Smooth muscle cell (in vitro differentiated cells): ENCODE measurements around the gene PDE6H. TPM values are rescaled to one million over a fixed set of nuclear protein-coding genes. Genes with fewer than 3 reads are reported as not detected.

Experiments used
- DNase-seq: peaks from one replicate; lab custom pipeline; 2025; ENCODE audit not compliant: unreplicated experiment; lab: John Stamatoyannopoulos, UW
- H2AFZ ChIP-seq: fragments of 200-600 bp; sonication (generic); 2 replicates; pipeline ENCODE4 v1.6.0; 2016; ENCODE audit warnings: antibody characterized with exemption, low read depth, mild to moderate bottlenecking
- H3F3A ChIP-seq: fragments of 200-600 bp; sonication (generic); 2 replicates; pipeline ENCODE4 v1.6.0; 2017; ENCODE audit warnings: antibody characterized with exemption, low read depth
- H3K27ac ChIP-seq: fragments of 200-600 bp; sonication (generic); 2 replicates; pipeline ENCODE4 v1.5.1; 2016; ENCODE audit warnings: low read depth, mild to moderate bottlenecking
- H3K27me3 ChIP-seq: fragments of 200-600 bp; sonication (generic); 2 replicates; pipeline ENCODE4 v1.6.1; 2016; ENCODE audit warnings: low read depth, mild to moderate bottlenecking
- H3K36me3 ChIP-seq: fragments of 200-600 bp; sonication (generic); 2 replicates; pipeline ENCODE4 v1.5.1; 2016; ENCODE audit warnings: low read depth
- H3K4me1 ChIP-seq: fragments of 200-600 bp; sonication (generic); 2 replicates; pipeline ENCODE4 v1.5.1; 2016; ENCODE audit warnings: low read depth
- H3K4me2 ChIP-seq: fragments of 200-600 bp; sonication (generic); 2 replicates; pipeline ENCODE4 v1.6.0; 2016; ENCODE audit warnings: mild to moderate bottlenecking
- H3K4me3 ChIP-seq: fragments of 200-600 bp; sonication (generic); 2 replicates; pipeline ENCODE4 v1.5.1; 2016; ENCODE audit warnings: mild to moderate bottlenecking
- H3K79me2 ChIP-seq: fragments of 200-600 bp; sonication (generic); 2 replicates; pipeline ENCODE4 v1.6.0; 2016; ENCODE audit warnings: low read depth, mild to moderate bottlenecking
- H3K9ac ChIP-seq: fragments of 200-600 bp; sonication (generic); 2 replicates; pipeline ENCODE4 v1.6.0; 2016; ENCODE audit warnings: low read depth
- H3K9me3 ChIP-seq: fragments of 200-600 bp; sonication (generic); replicated peaks from 2 replicates; pipeline ENCODE4 v1.5.1; 2016; ENCODE audit warnings: low read depth
- H4K20me1 ChIP-seq: fragments of 200-600 bp; sonication (generic); 2 replicates; pipeline ENCODE4 v1.6.0; 2016; ENCODE audit warnings: low read depth
- WGBS: methylation state at CpG from one replicate; pipeline ENCODE4 v1.1.7; 2016; ENCODE audit warnings: low lambda C conversion rate; 5-methylcytosine and 5-hydroxymethylcytosine counted together
- polyA plus RNA-seq: library from polyadenylated mRNA; unstranded; fragments of >200 nt; fragmentation: Nextera tagmentation; extraction: Ambion mirVana; gene quantifications from 2 replicates; pipeline ENCODE4 v1.2.1, GENCODE V29; 2016
- total RNA-seq: library from RNA; depleted of rRNA; stranded (reverse); fragments of >200 nt; gene quantifications from 2 replicates; pipeline ENCODE4 v1.2.3, GENCODE V29; 2014
- TF ChIP-seq, protein P1 (sequence below): fragments of 200-600 bp; sonication (generic); IDR thresholded peaks from 2 replicates; pipeline ENCODE4 v1.5.1; 2017; ENCODE audit warnings: borderline replicate concordance, mild to moderate bottlenecking, antibody characterized with exemption; ENCODE audit not compliant: insufficient read depth, poor library complexity, severe bottlenecking

PDE6H gene
- total and polyA plus RNA-seq, 2 experiments from 2014 or later: not detected

- Histone ChIP-seq H3K79me2 (no peaks in the 10 kb centered on the region), H3F3A (peaks cover 22% of the 10 kb centered on the region), H2AFZ (no peak overlapping the region), H3K4me3 (no peak overlapping the region), H3K9ac (no peak overlapping the region), H3K4me2 (no peak overlapping the region), H4K20me1 (no peaks in the 10 kb centered on the region), H3K36me3 (no peaks in the 10 kb centered on the region), H3K27ac (no peak overlapping the region), H3K4me1 (no peaks in the 10 kb centered on the region), H3K27me3 (no peaks in the 10 kb centered on the region), H3K9me3 (no peaks in the 10 kb centered on the region)
- WGBS: 67% methylated on average over 1 of the region's 1 CpG
- DNase-seq: no peak
- TF ChIP-seq, protein P1, sequence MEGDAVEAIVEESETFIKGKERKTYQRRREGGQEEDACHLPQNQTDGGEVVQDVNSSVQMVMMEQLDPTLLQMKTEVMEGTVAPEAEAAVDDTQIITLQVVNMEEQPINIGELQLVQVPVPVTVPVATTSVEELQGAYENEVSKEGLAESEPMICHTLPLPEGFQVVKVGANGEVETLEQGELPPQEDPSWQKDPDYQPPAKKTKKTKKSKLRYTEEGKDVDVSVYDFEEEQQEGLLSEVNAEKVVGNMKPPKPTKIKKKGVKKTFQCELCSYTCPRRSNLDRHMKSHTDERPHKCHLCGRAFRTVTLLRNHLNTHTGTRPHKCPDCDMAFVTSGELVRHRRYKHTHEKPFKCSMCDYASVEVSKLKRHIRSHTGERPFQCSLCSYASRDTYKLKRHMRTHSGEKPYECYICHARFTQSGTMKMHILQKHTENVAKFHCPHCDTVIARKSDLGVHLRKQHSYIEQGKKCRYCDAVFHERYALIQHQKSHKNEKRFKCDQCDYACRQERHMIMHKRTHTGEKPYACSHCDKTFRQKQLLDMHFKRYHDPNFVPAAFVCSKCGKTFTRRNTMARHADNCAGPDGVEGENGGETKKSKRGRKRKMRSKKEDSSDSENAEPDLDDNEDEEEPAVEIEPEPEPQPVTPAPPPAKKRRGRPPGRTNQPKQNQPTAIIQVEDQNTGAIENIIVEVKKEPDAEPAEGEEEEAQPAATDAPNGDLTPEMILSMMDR: no peak
Observed at GRCh38 chr12:14937689-14938088, 35.2 kb upstream of the PDE6H start.

GRCh38 chr12:14938301-14938700, 34.5 kb upstream of the PDE6H start, which contains the start of gene ERP27:
TSS of gene ERP27 (minus strand) at chr12:14938537. CDS start at chr12:14938508, 29 bp downstream.
- 93% methylated on average over 3 of the region's 3 CpGs for WGBS
- H4K20me1 ChIP-seq: no peaks in the 10 kb centered on the region
- H3K4me3 ChIP-seq: no peak within 1 kb of the TSS
- DNase-seq: no peak
- no peak within 1 kb of the TSS for H3K4me2 ChIP-seq
- no peak within 1 kb of the TSS for H3K27ac ChIP-seq
- no peaks in the 10 kb centered on the region for H3K36me3 ChIP-seq
- TF ChIP-seq, protein P1: no peak
- H3K79me2 ChIP-seq: no peaks in the 10 kb centered on the region
- H2AFZ ChIP-seq: peak within 1 kb of the TSS; percentile 51
- H3F3A ChIP-seq: peaks cover 22% of the 10 kb centered on the region
- no peak within 1 kb of the TSS for H3K9ac ChIP-seq
- H3K4me1 ChIP-seq: no peaks in the 10 kb centered on the region
- no peaks in the 10 kb centered on the region for H3K27me3 ChIP-seq
- H3K9me3 ChIP-seq: no peaks in the 10 kb centered on the region

- no peaks in the 10 kb centered on the region for H3K4me1 ChIP-seq
- H3K79me2 ChIP-seq: no peaks in the 10 kb centered on the region
- H3K27ac ChIP-seq: no peak overlapping the region
- no peak overlapping the region for H3K4me2 ChIP-seq
- no peak overlapping the region for H3K4me3 ChIP-seq
- no peaks in the 10 kb centered on the region for H3K36me3 ChIP-seq
- H3K27me3 ChIP-seq: no peaks in the 10 kb centered on the region
- peaks cover 12% of the 10 kb centered on the region for H3F3A ChIP-seq
- H4K20me1 ChIP-seq: no peaks in the 10 kb centered on the region
- no peaks in the 10 kb centered on the region for H3K9me3 ChIP-seq
- WGBS: 97% methylated on average over 2 of the region's 2 CpGs
- H3K9ac ChIP-seq: no peak overlapping the region
- no peak overlapping the region for H2AFZ ChIP-seq
- TF ChIP-seq, protein P1: no peak
- DNase-seq: no peak
Observed at GRCh38 chr12:14941369-14941768, 31.5 kb upstream of the PDE6H start.

- TF ChIP-seq, protein P1: no peak
- DNase-seq: no peak
- H3K9me3 ChIP-seq: no peaks in the 10 kb centered on the region
Observed at GRCh38 chr12:14942196-14942931, 30.5 kb upstream of the PDE6H start.

More at GRCh38 chr12:14942196-14942931, 30.5 kb upstream of the PDE6H start:
- no peak overlapping the region for H2AFZ ChIP-seq
- H3K27ac ChIP-seq: no peak overlapping the region
- no peaks in the 10 kb centered on the region for H4K20me1 ChIP-seq
- H3K79me2 ChIP-seq: no peaks in the 10 kb centered on the region
- no peak overlapping the region for H3K9ac ChIP-seq
- WGBS: 85% methylated on average over 12 of the region's 12 CpGs
- no peaks in the 10 kb centered on the region for H3K36me3 ChIP-seq
- H3K4me1 ChIP-seq: no peaks in the 10 kb centered on the region
- no peak overlapping the region for H3K4me3 ChIP-seq
- H3F3A ChIP-seq: peaks cover 5% of the 10 kb centered on the region
- H3K4me2 ChIP-seq: no peak overlapping the region
- H3K27me3 ChIP-seq: no peaks in the 10 kb centered on the region
